Activated CD4-positive, CD25-positive, alpha-beta regulatory T cell treated with anti-CD3 and anti-CD28 coated beads, Interleukin-2, amount 50 U/mL, for 16 hours (primary cell): Measurements from ENCODE around the gene LSAMP.

Experiments
- DNase-seq: peaks from one replicate; pipeline ENCODE4 v3.0.0-alpha.2; 2020; ENCODE audit warnings: low read depth, low spot score

Gene LSAMP

GRCh38 chr3:116165135-116165534 is 280.2 kb downstream of the LSAMP start:
- no peak for DNase-seq

GRCh38 chr3:116164039-116164438 is 281.2 kb downstream of the LSAMP start:
- DNase-seq, result no peak

DNA sequence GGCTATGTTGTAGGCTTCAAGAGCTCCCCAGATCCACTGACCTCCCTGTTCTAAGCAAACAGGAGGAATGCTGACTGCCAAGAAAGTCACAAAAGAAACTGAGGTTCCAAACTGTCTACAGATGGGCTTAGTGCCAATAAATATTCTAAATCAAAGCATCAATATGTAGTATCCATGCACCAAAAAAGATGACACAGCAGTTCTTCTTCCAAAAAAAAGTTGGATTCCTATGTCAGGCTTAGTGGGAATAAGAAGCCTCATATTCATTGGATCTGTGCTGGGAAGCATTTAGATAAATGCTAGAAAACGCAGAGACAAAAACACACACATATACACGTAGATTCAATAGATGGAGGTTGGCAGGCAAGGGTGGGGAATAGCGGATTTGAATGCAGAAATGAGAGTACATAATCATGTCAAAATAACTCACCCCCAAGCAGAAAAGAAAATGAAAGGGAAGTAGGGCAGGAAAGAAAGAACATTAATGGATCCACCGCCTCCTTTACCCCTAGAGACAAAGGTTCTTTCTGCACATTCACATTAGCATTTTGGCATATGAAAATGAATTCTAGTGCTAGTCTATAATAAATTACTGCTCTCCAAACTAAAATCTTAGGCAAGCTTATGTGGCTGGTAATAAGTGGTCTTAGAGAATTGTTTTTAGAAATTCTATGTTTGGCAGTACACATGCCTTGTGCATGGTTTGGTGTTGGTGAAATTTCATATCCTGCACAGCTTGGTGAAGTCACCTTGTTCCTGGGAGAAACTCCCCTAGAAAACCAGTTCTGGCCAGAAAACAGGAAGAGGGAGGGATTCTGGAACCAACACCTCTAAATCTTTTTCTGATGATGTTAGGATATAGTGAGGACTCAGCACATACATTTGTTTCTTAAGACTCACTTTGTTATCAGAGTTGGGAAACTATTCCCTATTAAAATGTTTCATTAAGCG is 283.4 kb downstream of the LSAMP start:
- no peak for DNase-seq

GRCh38 chr3:116160594-116160993 is 284.7 kb downstream of the LSAMP start:
- no peak for DNase-seq

DNA sequence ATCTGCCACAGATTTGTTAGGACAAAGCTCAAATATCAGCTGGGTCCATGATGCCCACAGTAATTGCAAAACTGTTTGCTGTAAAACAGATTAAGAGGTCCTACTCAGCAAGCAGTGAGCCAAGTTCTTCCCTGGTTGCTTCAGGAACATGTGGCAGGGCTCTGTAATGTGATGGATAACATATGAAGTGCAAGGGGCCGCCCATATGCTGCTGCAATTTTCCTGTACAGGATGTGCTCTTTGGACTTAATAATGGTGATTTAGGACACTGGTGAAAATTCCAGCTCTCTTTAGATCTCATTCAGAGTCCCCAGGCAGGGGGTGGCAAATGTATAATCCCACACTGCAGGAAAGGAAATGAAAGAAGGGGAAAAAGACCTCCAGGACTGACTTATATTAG is 289.4 kb downstream of the LSAMP start:
- no peak for DNase-seq

- DNase-seq, result no peak
Measured at GRCh38 chr3:116154389-116154788, 290.9 kb downstream of the LSAMP start.

- no peak for DNase-seq
Measured at GRCh38 chr3:116153174-116153573, 292.1 kb downstream of the LSAMP start.

DNA sequence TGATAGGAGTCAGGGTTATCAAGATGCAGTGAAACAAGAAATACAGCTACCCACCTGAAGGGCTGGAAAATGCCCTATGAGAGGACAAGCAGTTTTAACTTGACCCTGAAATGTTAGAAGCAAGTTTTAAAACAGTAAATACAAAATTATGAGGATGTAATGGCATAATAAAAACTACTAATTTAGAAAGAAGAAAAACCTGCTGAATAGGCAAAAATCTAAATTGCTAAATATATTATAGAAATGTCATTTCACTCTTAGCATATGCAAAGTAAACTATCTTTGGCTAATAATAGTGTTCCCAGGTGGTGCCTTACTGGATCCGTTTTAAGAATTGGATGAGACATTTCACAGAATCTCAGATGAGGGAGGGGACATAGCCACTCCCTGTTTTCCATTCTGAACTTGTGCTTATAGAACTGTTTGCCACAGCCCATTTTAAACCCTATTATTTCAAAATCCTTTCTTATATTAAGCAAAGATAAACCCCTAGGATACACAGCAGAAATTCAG is 294.6 kb downstream of the LSAMP start:
- DNase-seq, result no peak

DNA sequence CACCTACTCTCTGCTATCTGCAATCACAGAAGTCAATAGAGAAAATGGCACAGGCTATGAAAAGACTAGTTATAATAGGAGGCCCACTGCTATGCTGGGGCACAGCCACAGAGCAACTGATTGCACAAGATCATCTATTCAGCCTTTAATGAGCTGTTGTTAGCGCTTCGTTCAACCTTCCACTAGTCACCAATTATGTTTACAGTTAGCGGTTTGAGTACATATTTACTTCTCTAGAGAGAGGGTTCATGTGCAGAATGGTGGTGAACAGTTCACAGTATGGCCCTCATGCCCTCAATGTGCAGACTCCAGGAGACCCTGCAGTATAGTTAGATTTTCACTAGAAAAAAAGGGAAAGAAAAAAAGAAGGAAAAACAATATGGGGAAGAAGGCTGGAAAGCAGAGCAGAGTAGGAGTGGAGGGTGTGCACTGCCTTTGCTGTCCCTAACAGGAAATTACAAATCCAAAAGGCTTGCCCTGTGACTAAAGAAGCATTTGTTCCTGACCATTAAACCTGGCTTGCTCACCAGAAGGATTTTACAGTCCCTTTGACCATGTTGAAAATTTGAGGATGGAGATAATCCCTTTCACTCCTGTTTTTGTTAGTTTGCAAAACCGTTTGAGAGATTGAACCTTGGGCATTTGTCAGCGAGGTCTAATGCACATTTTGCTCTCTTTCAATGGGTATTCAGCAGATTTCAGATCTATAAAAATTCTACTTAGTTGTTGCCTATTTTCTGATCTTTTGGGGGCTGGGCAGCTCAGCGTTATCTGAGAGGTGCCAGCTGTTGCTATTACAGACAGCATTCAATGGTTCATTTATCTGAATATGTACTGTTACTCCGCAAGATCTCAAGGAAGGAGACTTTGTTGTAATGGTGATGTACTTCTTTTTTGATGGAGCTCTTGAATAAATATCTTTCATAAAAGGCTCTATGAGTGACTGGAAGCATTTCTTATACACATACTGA is 296.1 kb downstream of the LSAMP start:
- DNase-seq, result no peak

DNA sequence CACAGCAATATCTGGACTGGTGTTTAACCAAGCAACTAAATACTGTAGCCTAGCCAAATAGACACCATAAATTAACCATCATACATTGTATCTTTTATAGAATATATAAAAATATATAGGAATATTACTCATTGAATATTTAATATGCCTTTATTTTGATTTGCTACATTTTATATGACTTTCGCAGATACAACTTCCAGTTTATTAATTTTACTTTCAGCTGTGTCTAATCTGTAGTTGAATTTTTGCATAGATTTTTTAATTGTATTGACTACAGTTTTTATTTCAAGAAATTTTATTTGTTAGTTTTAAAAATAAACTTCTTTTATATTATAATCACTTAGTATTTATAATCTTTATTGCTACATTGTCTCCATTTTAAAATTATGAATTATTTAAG is 299.7 kb downstream of the LSAMP start:
- DNase-seq, result no peak

GRCh38 chr3:116141724-116142123 is 303.6 kb downstream of the LSAMP start:
- no peak for DNase-seq

DNA sequence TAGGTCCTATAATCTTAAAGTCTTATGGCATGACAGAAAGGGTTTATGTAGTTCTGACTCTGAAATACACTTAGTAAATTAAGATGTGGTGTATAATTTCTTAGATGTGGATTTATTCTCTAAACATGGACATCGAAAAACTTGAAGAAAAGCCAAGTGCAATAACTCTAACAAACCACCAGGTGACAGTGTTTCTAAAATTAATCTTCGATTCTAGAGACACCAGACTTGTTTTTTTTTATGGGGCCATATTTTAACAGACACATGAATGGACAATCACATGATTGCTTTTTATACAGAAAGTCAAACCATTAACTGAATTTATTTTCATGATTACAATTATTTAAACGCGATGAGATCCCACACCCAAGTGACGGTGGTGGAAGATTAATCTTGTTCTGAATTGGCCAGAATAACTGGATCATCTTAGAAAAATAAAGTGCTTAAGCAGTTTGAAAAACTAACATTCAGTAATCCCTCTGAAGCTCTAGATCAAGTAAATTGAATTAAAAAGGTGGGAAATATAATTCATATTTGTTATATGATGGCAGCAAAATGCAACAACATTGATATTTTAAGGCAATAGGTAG is 305.1 kb downstream of the LSAMP start:
- DNase-seq, result no peak

- DNase-seq, result no peak
Measured at GRCh38 chr3:116139641-116140040, 305.6 kb downstream of the LSAMP start.

GRCh38 chr3:116135457-116136085 is 309.7 kb downstream of the LSAMP start:
- DNase-seq, result no peak

GRCh38 chr3:116129187-116129946 is 315.9 kb downstream of the LSAMP start:
- DNase-seq, result no peak

GRCh38 chr3:116127464-116127863 is 317.8 kb downstream of the LSAMP start:
- no peak for DNase-seq

- DNase-seq, result no peak
Measured at GRCh38 chr3:116124166-116124565, 321.1 kb downstream of the LSAMP start.

DNA sequence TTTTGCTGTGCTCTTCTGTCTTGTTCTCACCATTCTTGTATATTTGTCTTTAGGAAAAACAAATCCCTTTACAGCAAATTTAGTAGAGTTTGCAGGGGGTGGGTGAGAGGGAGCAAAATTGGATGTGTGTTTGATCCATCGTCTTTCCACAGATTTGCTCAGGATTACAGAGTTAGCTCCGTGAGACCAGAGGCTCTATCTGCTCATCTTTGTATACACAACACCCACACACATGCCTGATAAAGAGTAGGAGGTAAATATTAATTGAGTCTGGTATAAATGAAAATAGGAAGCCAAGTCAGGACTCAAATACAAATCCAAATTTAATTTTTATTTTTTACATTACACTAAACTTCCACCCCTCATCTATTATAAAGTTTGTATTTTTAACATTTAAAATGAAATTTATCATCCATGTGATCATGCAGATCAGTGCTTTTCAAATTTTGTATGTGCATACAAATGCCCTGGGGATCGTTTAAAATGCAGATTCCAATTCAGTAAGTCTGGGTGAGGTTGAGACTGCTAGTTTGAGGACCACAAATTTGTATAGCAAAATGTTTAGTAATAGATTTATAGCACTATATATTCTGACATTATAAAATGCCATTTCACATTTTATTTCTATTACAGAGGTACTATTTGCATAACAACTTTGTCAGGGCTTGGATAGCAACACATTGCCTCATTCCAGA is 326.7 kb downstream of the LSAMP start:
- DNase-seq, result no peak

GRCh38 chr3:116114586-116114985 is 330.7 kb downstream of the LSAMP start:
- DNase-seq, result no peak

GRCh38 chr3:116112696-116113095 is 332.6 kb downstream of the LSAMP start:
- DNase-seq, result no peak
